H1 (cell line): ENCODE results near the gene KRTAP5-4. TPM values are rescaled to one million over a fixed set of nuclear protein-coding genes. Genes with fewer than 3 reads are reported as not detected.

Source experiments
- CTCF ChIA-PET: fragments of 300-600 bp; sonication (Branson Sonifier 250); formaldehyde crosslinking; loops from one replicate; lab custom pipeline; 2021; ENCODE audit not compliant: partially characterized antibody; lab: Charles Lee
- POLR2A ChIA-PET: fragments of 300-600 bp; sonication (Branson Sonifier 250); formaldehyde crosslinking; loops from one replicate; lab custom pipeline; 2021; ENCODE audit warnings: inconsistent platforms; ENCODE audit not compliant: partially characterized antibody; lab: Charles Lee
- DNase-seq, 2 experiments: peaks; one replicate each; pipeline versions ENCODE4 v3.0.0 to v3.0.0-alpha.2; 2010 to 2022; ENCODE audit warnings: low spot score in 2 of 2, low read depth in 1 of 2, mixed read lengths in 1 of 2
- FAIRE-seq: peaks from 2 replicates; lab custom pipeline; 2011; peaks lifted over from hg19 to GRCh38; lab: Jason Lieb, UNC
- H2AFZ ChIP-seq: 2 replicates; pipeline ENCODE4 v1.8.1; 2012; ENCODE audit warnings: low read length, inconsistent platforms
- H2AK5ac ChIP-seq: 2 replicates; pipeline ENCODE4 v1.6.1; 2013; ENCODE audit warnings: low read depth, low read length
- H2BK120ac ChIP-seq: replicated peaks from 2 replicates; pipeline ENCODE3; 2013; ENCODE audit warnings: low read depth, low read length, inconsistent platforms
- H2BK12ac ChIP-seq: 2 replicates; pipeline ENCODE4 v1.6.1; 2013; ENCODE audit warnings: low read depth, low read length
- H2BK15ac ChIP-seq: 2 replicates; pipeline ENCODE4 v1.6.1; 2013; ENCODE audit warnings: low read length
- H2BK20ac ChIP-seq: 2 replicates; pipeline ENCODE4 v1.6.1; 2013; ENCODE audit warnings: low read length
- H2BK5ac ChIP-seq: 2 replicates; pipeline ENCODE4 v1.6.1; 2013; ENCODE audit warnings: low read depth, low read length
- H3K14ac ChIP-seq: 2 replicates; pipeline ENCODE4 v1.6.1; 2013; ENCODE audit warnings: inconsistent platforms; ENCODE audit not compliant: insufficient read length
- H3K18ac ChIP-seq: 2 replicates; pipeline ENCODE4 v1.6.1; 2013; ENCODE audit warnings: low read length; ENCODE audit errors: extremely low read depth
- H3K23ac ChIP-seq: 2 replicates; pipeline ENCODE4 v1.6.1; 2013; ENCODE audit warnings: inconsistent platforms; ENCODE audit not compliant: insufficient read length
- H3K23me2 ChIP-seq: 2 replicates; pipeline ENCODE4 v1.6.1; 2013; ENCODE audit warnings: low read depth, low read length
- H3K27ac ChIP-seq: 2 replicates; pipeline ENCODE4 v1.6.1; 2011; ENCODE audit warnings: low read depth, low read length, inconsistent platforms
- H3K27me3 ChIP-seq, 4 experiments: replicated peaks in 1 of 4; 1 replicate in 1 of 4; 2 replicates in 3 of 4; pipeline versions ENCODE4 v1.6.1 to v1.8.1; 2011 to 2013; ENCODE audit warnings: low read length in 3 of 4, mild to moderate bottlenecking in 3 of 4, inconsistent platforms in 2 of 4, mixed read lengths in 2 of 4, moderate library complexity in 1 of 4; ENCODE audit not compliant: control insufficient read depth in 3 of 4, insufficient read depth in 3 of 4; ENCODE audit errors: extremely low read depth in 1 of 4
- H3K36me3 ChIP-seq, 4 experiments: 2 replicates each; pipeline versions ENCODE4 v1.6.1 to v1.8.1; 2011 to 2013; ENCODE audit warnings: mild to moderate bottlenecking in 4 of 4, low read length in 3 of 4, moderate library complexity in 2 of 4, control low read depth in 1 of 4, inconsistent platforms in 1 of 4; ENCODE audit not compliant: insufficient read depth in 4 of 4, control insufficient read depth in 2 of 4
- H3K4ac ChIP-seq: replicated peaks from 2 replicates; pipeline ENCODE3; 2013; ENCODE audit warnings: low read length, low read depth, mixed read lengths, inconsistent platforms; ENCODE audit not compliant: insufficient read length
- H3K4me1 ChIP-seq, 4 experiments: replicated peaks in 1 of 4; 1 replicate in 1 of 4; 2 replicates in 3 of 4; pipeline versions ENCODE4 v1.6.1 to v1.8.1; 2011 to 2013; ENCODE audit warnings: low read length in 3 of 4, inconsistent platforms in 2 of 4, mixed read lengths in 1 of 4; ENCODE audit not compliant: insufficient read depth in 4 of 4, control insufficient read depth in 3 of 4
- H3K4me2 ChIP-seq, 2 experiments: 2 replicates each; pipeline versions ENCODE4 v1.6.1 to v1.8.1; 2011 to 2013; ENCODE audit warnings: low read depth in 2 of 2, low read length in 2 of 2, control low read depth in 1 of 2, inconsistent platforms in 1 of 2, mild to moderate bottlenecking in 1 of 2; ENCODE audit not compliant: insufficient read depth in 1 of 2
- H3K4me3 ChIP-seq, 4 experiments: fragments of 200-600, 300-600 bp in 1 of 4; sonication (generic), shearing (Covaris generic), sonication (Bioruptor Twin) in 1 of 4; 2 replicates each; pipeline versions ENCODE4 v1.5.1 to v1.8.1; 2011 to 2016; ENCODE audit warnings: low read length in 4 of 4, low read depth in 3 of 4, control low read depth in 2 of 4, inconsistent platforms in 2 of 4, mild to moderate bottlenecking in 2 of 4, mixed read lengths in 1 of 4, moderate library complexity in 1 of 4; ENCODE audit not compliant: insufficient read depth in 2 of 4; ENCODE audit errors: extremely low read depth in 1 of 4
- H3K56ac ChIP-seq: replicated peaks from 2 replicates; pipeline ENCODE3; 2013; ENCODE audit warnings: low read depth, mild to moderate bottlenecking, mixed read lengths, low read length, inconsistent platforms; ENCODE audit not compliant: insufficient read length
- H3K79me1 ChIP-seq: 2 replicates; pipeline ENCODE4 v1.6.1; 2013; ENCODE audit warnings: low read depth, low read length, control low read depth
- H3K79me2 ChIP-seq, 2 experiments: 2 replicates each; pipeline versions ENCODE4 v1.6.1 to v1.8.1; 2012 to 2013; ENCODE audit warnings: low read length in 2 of 2, mild to moderate bottlenecking in 2 of 2, inconsistent platforms in 1 of 2; ENCODE audit not compliant: insufficient read depth in 2 of 2, control insufficient read depth in 1 of 2
- H3K9ac ChIP-seq, 4 experiments: replicated peaks in 1 of 4; 1 replicate in 1 of 4; 2 replicates in 3 of 4; pipeline versions ENCODE4 v1.6.1 to v1.8.1; 2011 to 2013; ENCODE audit warnings: low read depth in 3 of 4, low read length in 3 of 4, control low read depth in 2 of 4, mild to moderate bottlenecking in 2 of 4, moderate library complexity in 2 of 4, inconsistent platforms in 1 of 4; ENCODE audit errors: extremely low read depth in 1 of 4
- H3K9me3 ChIP-seq, 2 experiments: 2 replicates each; pipeline versions ENCODE4 v1.6.1 to v1.8.1; 2012 to 2013; ENCODE audit warnings: mild to moderate bottlenecking in 2 of 2, moderate library complexity in 2 of 2, control low read depth in 1 of 2, inconsistent platforms in 1 of 2, low read depth in 1 of 2, low read length in 1 of 2, mixed read lengths in 1 of 2; ENCODE audit not compliant: insufficient read depth in 2 of 2
- H4K20me1 ChIP-seq, 2 experiments: replicated peaks in 1 of 2; 2 replicates each; pipeline versions ENCODE3 to v1.8.1; 2011 to 2013; ENCODE audit warnings: inconsistent platforms in 2 of 2, low read length in 2 of 2, mild to moderate bottlenecking in 1 of 2; ENCODE audit not compliant: insufficient read depth in 2 of 2, control insufficient read depth in 1 of 2
- H4K5ac ChIP-seq: 2 replicates; pipeline ENCODE4 v1.6.1; 2013; ENCODE audit warnings: low read length, low read depth, mixed read lengths, inconsistent platforms; ENCODE audit not compliant: insufficient read length
- H4K8ac ChIP-seq: 2 replicates; pipeline ENCODE4 v1.8.0; 2013; ENCODE audit warnings: mild to moderate bottlenecking, moderate library complexity, low read length, inconsistent platforms; ENCODE audit not compliant: insufficient read depth; ENCODE audit errors: extremely low read depth
- H4K91ac ChIP-seq: replicated peaks from 2 replicates; pipeline ENCODE3; 2013; ENCODE audit warnings: low read length, mixed read lengths, inconsistent platforms; ENCODE audit not compliant: insufficient read length
- ASH2L ChIP-seq: fragments of 200-600, 300-600 bp; sonication (generic); IDR thresholded peaks from one replicate; pipeline ENCODE4 v1.7.1; 2017; ENCODE audit warnings: low read length
- CBX8 ChIP-seq: fragments of 300-800, 300-1000 bp; sonication (generic); IDR thresholded peaks from 2 replicates; pipeline ENCODE4 v1.7.1; 2016; ENCODE audit warnings: low read depth, low read length, borderline replicate concordance
- CHD2 ChIP-seq: IDR thresholded peaks from 2 replicates; pipeline ENCODE4 v1.6.1; 2012; ENCODE audit warnings: low read length, improper control_type of control experiment
- CREB1 ChIP-seq: IDR thresholded peaks from 2 replicates; pipeline ENCODE4 v1.6.1; 2012; ENCODE audit warnings: inconsistent platforms
- FOSL1 ChIP-seq: IDR thresholded peaks from 2 replicates; pipeline ENCODE4 v1.6.1; 2011; ENCODE audit warnings: mild to moderate bottlenecking, low read depth, low read length, moderate library complexity; ENCODE audit not compliant: insufficient read depth
- GTF2F1 ChIP-seq: IDR thresholded peaks from 2 replicates; pipeline ENCODE4 v1.6.1; 2012; ENCODE audit warnings: low read depth, low read length, improper control_type of control experiment, borderline replicate concordance
- JUND ChIP-seq: IDR thresholded peaks from 2 replicates; pipeline ENCODE4 v1.6.1; 2011; ENCODE audit warnings: mild to moderate bottlenecking, improper control_type of control experiment, low read length
- NANOG ChIP-seq: IDR thresholded peaks from 2 replicates; pipeline ENCODE4 v1.6.1; 2011; ENCODE audit warnings: low read length, low read depth, mild to moderate bottlenecking, inconsistent platforms; ENCODE audit not compliant: insufficient read depth, poor library complexity, severe bottlenecking
- POLR2A ChIP-seq, 2 experiments: IDR thresholded peaks; 1 replicate in 1 of 2; 2 replicates in 1 of 2; pipeline ENCODE4 v1.6.1; 2011; ENCODE audit warnings: low read depth in 2 of 2, low read length in 2 of 2, mild to moderate bottlenecking in 2 of 2; ENCODE audit errors: control extremely low read depth in 1 of 2
- RNF2 ChIP-seq: fragments of 200-900, 300-1000 bp; sonication (generic); IDR thresholded peaks from 2 replicates; pipeline ENCODE4 v1.7.1; 2016; ENCODE audit warnings: borderline replicate concordance, low read depth, mild to moderate bottlenecking, antibody characterized with exemption, low read length; ENCODE audit not compliant: poor library complexity, severe bottlenecking; ENCODE audit errors: missing control alignments
- SIX5 ChIP-seq: IDR thresholded peaks from 2 replicates; pipeline ENCODE4 v1.6.1; 2011; ENCODE audit warnings: mild to moderate bottlenecking, low read depth, low read length
- YY1 ChIP-seq: IDR thresholded peaks from 2 replicates; pipeline ENCODE4 v1.6.1; 2011; ENCODE audit warnings: low read depth, mild to moderate bottlenecking, low read length
- WGBS, 2 experiments: shearing (Covaris generic) in 1 of 2; methylation state at CpG; one replicate each; pipeline versions ENCODE4 v1.1.6 to v1.1.7; 2013 to 2015; ENCODE audit warnings: low lambda C conversion rate in 2 of 2, mixed read lengths in 2 of 2, inconsistent platforms in 1 of 2, low coverage in 1 of 2, missing lambda C conversion rate in 1 of 2; ENCODE audit not compliant: insufficient replicate concordance in 2 of 2, insufficient coverage in 1 of 2, insufficient read length in 1 of 2; ENCODE audit errors: extremely low coverage in 1 of 2, missing lambda C conversion rate in 1 of 2; 5-methylcytosine and 5-hydroxymethylcytosine counted together
- polyA plus RNA-seq, 7 experiments: library from polyadenylated mRNA; depleted of rRNA in 3 of 7; stranded (reverse) in 5 of 7; unstranded in 2 of 7; fragments of >200 nt in 5 of 7; fragments of 200-250 nt in 2 of 7; gene quantifications; 1 replicate in 5 of 7; 2 replicates in 1 of 7; 4 replicates in 1 of 7; pipeline versions ENCODE4 v1.2.1 to v1.2.3, GENCODE V29; 2011 to 2013; ENCODE audit warnings: missing spikeins in 2 of 7, mixed read lengths in 2 of 7
- total RNA-seq: library from RNA; stranded (reverse); fragmentation: NEBNext Ultra II Directional; extraction: Animal tissue kit (Norgen Biotek cat#: 25700); gene quantifications from 2 replicates; pipeline ENCODE4 v1.2.1, GENCODE V29; 2021
- TF ChIP-seq, protein P1 (sequence below): IDR thresholded peaks from 2 replicates; pipeline ENCODE4 v1.6.1; 2012; ENCODE audit warnings: low read length, inconsistent platforms

Gene KRTAP5-4
- total and polyA plus RNA-seq, 2 of the 8 experiments (the other 6 are each of a cell fraction or from before 2014, with no cell fraction given): not detected

DNA sequence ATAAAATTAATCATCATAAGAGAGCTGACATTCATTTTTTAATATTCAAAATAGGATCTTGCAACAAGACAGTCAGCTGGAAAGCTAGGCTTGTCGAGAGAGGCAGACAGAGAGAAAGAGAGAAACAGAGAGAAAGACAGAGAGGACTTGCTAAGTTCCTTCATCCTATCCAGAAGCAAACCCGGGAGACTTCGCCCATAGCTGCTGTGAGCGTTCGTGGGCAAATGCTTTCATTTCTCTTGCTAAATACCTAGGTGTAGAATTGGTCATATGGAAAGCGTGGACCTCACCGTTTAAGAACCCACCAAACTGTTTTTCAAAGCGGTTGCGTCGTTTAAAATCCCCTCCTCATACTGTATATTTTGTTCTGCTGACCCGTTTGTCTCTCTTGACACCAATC lies 49.7 kb upstream of the KRTAP5-4 start:
- no peak overlapping the region for H2BK120ac ChIP-seq
- H4K8ac ChIP-seq: no peak overlapping the region
- no peaks in the 10 kb centered on the region for H3K79me1 ChIP-seq
- H3K23me2 ChIP-seq: peaks cover 6% of the 10 kb centered on the region; the same call in 1 of the 2 replicates
- H3K36me3 ChIP-seq: no peaks in the 10 kb centered on the region
- no peak overlapping the region for H3K4ac ChIP-seq
- no peak overlapping the region for H3K9ac ChIP-seq
- H2BK5ac ChIP-seq: no peak overlapping the region
- no peak overlapping the region for H2AK5ac ChIP-seq
- H2BK12ac ChIP-seq: no peak overlapping the region
- H4K91ac ChIP-seq: no peak overlapping the region
- no peak overlapping the region for H3K4me3 ChIP-seq
- 89% methylated on average over 11 of the region's 11 CpGs; no CpG with 5 or more reads in 1 of the 2 experiments for WGBS, 2 experiments
- POLR2A ChIA-PET: no interaction called here
- DNase-seq (no peak), FAIRE-seq (no peak)
- H3K23ac ChIP-seq: no peak overlapping the region
- no peak overlapping the region for H4K5ac ChIP-seq
- no peak overlapping the region for H3K14ac ChIP-seq
- no peak overlapping the region for H2BK20ac ChIP-seq
- no peak overlapping the region for H3K27ac ChIP-seq
- H2BK15ac ChIP-seq: no peak overlapping the region
- H3K27me3 ChIP-seq: peaks cover 0 to 4% (median 0%) of the 10 kb centered on the region in 4 experiments; a peak in 3 of 7 replicates
- no peaks in the 10 kb centered on the region for H3K9me3 ChIP-seq
- no peaks in the 10 kb centered on the region for H3K79me2 ChIP-seq
- H4K20me1 ChIP-seq: peaks cover 0 to 2% of the 10 kb centered on the region in 2 experiments
- no peak overlapping the region for H2AFZ ChIP-seq
- CTCF ChIA-PET: interaction anchor here (1.0 to 4.5 kb wide), 3 partner anchors 11 to 21 kb away, joined by 4 to 15 read pairs (median 6); no protein-coding TSS in a partner anchor
- no peaks in the 10 kb centered on the region; a peak in 1 of 7 replicates for H3K4me1 ChIP-seq
- no peak overlapping the region for H3K56ac ChIP-seq
- H3K18ac ChIP-seq: no peak overlapping the region
- H3K4me2 ChIP-seq: no peak overlapping the region
- TF ChIP-seq FOSL1 (no peak), POLR2A (IDR thresholded peaks at IDR 0.05; ENCODE audit: control extremely low read depth in 1 of 2, low read depth in 2 of 2, low read length in 2 of 2) (no peak), RNF2 (no peak), SIX5 (no peak), ASH2L (no peak), GTF2F1 (no peak), JUND (no peak), YY1 (no peak), NANOG (no peak), CREB1 (no peak), CHD2 (no peak), CBX8 (no peak)
- TF ChIP-seq, protein P1, sequence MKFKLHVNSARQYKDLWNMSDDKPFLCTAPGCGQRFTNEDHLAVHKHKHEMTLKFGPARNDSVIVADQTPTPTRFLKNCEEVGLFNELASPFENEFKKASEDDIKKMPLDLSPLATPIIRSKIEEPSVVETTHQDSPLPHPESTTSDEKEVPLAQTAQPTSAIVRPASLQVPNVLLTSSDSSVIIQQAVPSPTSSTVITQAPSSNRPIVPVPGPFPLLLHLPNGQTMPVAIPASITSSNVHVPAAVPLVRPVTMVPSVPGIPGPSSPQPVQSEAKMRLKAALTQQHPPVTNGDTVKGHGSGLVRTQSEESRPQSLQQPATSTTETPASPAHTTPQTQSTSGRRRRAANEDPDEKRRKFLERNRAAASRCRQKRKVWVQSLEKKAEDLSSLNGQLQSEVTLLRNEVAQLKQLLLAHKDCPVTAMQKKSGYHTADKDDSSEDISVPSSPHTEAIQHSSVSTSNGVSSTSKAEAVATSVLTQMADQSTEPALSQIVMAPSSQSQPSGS: no peak
